Epithelial cell of esophagus (primary cell): Measurements from ENCODE around the gene GP2.

Experiments
- DNase-seq: peaks from one replicate; pipeline ENCODE4 v3.0.0; 2010; ENCODE audit warnings: low read depth
- H3K4me3 ChIP-seq: 2 replicates; pipeline ENCODE4 v1.5.1; 2011; ENCODE audit warnings: mild to moderate bottlenecking, low read length, control low read depth
- TF ChIP-seq, protein P1 (sequence below): IDR thresholded peaks from 2 replicates; pipeline ENCODE4 v1.5.1; 2011; ENCODE audit warnings: low read depth, mild to moderate bottlenecking, low read length, control low read depth, inconsistent platforms; ENCODE audit not compliant: insufficient read depth; ENCODE audit errors: missing control alignments

Gene GP2

DNA sequence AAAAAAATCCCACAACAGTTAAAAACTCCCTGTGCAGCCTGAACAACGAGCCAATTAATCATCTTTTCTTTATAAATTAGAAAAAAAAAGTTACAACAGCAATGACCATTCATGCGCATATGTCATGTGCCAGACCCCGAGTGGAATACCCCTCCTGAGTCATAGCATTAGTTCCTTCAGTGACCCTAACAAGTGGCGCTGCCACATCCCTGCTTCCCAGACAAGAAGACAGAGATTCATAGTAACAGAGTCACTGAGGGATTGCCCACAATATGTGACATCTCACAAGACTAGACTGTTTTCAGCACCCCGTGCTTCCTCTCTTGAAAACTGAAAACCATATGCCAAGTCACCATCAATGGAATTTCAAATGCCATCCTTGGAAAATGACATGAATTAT lies 17.3 kb upstream of the GP2 start:
- TF ChIP-seq, protein P1, sequence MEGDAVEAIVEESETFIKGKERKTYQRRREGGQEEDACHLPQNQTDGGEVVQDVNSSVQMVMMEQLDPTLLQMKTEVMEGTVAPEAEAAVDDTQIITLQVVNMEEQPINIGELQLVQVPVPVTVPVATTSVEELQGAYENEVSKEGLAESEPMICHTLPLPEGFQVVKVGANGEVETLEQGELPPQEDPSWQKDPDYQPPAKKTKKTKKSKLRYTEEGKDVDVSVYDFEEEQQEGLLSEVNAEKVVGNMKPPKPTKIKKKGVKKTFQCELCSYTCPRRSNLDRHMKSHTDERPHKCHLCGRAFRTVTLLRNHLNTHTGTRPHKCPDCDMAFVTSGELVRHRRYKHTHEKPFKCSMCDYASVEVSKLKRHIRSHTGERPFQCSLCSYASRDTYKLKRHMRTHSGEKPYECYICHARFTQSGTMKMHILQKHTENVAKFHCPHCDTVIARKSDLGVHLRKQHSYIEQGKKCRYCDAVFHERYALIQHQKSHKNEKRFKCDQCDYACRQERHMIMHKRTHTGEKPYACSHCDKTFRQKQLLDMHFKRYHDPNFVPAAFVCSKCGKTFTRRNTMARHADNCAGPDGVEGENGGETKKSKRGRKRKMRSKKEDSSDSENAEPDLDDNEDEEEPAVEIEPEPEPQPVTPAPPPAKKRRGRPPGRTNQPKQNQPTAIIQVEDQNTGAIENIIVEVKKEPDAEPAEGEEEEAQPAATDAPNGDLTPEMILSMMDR = no peak
- no peak overlapping the region for H3K4me3 ChIP-seq
- DNase-seq = no peak

DNA sequence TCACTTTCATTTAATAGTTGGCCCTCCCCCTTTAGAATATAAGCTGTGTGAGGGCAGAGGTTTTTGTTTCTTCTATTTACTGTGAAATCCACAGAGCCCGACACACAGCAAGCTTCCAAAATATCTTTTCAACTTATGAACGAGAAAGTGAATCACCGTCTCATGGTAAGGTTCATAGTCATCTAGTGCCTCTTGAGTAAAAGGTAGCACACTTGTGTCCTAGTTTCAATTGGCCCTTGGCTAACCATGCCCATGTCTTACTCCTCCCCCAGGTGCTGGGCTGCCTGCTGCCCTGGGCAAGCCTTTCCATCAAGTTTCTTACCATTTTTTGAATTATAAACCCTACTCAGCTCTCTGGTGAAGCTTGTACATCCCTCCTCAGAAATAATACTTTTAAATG lies 12.4 kb upstream of the GP2 start:
- H3K4me3 ChIP-seq = no peak overlapping the region
- TF ChIP-seq, protein P1 = no peak
- no peak for DNase-seq

GRCh38 chr16:20336955-20337354 lies 9.6 kb upstream of the GP2 start:
- TF ChIP-seq, protein P1 = no peak
- no peak overlapping the region for H3K4me3 ChIP-seq
- DNase-seq = no peak

GRCh38 chr16:20334396-20334795 lies 7.1 kb upstream of the GP2 start:
- TF ChIP-seq, protein P1 = no peak
- H3K4me3 ChIP-seq = no peak overlapping the region
- DNase-seq = no peak

DNA sequence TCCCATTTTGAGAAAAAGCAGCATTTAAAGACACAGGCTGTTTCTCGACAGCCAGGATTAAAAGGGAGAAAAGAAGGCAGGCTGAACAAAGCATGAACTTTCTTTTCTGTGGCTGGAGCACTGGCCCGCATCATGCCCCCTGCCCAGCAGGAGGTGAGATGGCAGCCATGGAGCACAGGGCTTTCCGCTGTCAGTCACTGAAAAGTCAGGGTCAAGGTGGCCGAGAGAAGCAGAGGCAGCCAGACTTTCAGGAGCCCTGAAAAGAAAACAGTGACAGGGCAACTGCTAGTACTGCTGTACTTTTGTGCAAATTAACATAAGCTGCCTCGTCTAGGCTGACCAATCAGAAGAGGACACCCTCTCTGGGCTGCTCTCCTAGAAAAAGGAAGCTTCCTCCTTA lies 5.8 kb upstream of the GP2 start:
- no peak for DNase-seq
- H3K4me3 ChIP-seq = no peak overlapping the region
- TF ChIP-seq, protein P1 = no peak

DNA sequence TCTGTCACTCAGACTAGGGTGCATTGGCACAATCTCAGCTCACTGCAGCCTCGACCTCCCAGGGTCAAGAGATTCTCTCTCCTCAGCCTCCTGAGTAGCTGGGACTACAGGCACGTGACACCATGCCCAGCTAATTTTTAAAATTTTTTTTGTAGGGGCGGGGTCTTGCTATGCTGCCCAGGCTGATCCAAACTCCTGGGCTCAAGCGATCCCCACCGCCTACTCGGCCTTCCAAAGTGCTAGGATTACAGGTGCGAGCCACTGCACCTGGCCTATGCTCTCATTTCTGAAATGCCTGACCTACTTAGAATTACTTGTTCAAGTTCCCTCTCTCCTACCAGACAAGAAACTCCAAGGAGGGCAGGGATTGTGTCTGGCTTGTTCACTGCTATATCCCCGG lies 5.1 kb upstream of the GP2 start:
- no peak overlapping the region for H3K4me3 ChIP-seq
- TF ChIP-seq, protein P1 = no peak
- DNase-seq = no peak

GRCh38 chr16:20331635-20332034 lies 4.3 kb upstream of the GP2 start:
- no peak for DNase-seq
- no peak overlapping the region for H3K4me3 ChIP-seq
- TF ChIP-seq, protein P1 = no peak
